GM19193 (cell line): ENCODE data around the gene MCUR1.

Experiments
- POLR2A ChIP-seq: IDR thresholded peaks from 4 replicates; pipeline ENCODE4 v1.6.1; 2011; ENCODE audit not compliant: insufficient read depth, insufficient read length; ENCODE audit errors: extremely low read depth

Gene MCUR1

GRCh38 chr6:13814176-13814937, at the start of gene MCUR1:
Gene MCUR1, minus strand, starts transcription at chr6:13814557. Its CDS starts 128 bp downstream, at chr6:13814429.
- peak; percentile 92 for TF ChIP-seq POLR2A

DNA sequence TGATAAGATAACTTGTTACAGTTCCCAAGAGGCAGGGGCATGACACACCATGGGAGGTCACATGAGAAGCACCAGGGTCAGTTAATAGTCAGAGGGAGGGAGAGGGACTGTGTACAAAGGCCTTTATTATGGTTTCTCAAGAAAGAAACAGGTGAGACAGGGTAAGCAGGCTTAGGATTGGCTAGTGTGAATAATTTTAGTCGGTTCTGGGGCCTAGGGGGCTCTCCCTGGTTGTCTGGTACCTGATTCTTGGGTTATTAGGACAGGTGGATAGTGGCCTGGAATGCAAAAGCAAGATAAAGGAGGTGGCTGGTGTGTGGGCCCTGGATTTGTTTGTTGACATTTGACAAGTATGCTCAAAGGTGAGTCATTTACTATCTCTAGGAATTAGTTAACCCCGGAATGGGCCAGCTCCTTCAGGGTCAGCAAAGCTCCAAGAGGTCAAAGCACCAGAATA, 49.4 kb upstream of the MCUR1 start:
- no peak for TF ChIP-seq POLR2A

- no peak for TF ChIP-seq POLR2A
Observed at GRCh38 chr6:13859871-13860555, 45.7 kb upstream of the MCUR1 start.

DNA sequence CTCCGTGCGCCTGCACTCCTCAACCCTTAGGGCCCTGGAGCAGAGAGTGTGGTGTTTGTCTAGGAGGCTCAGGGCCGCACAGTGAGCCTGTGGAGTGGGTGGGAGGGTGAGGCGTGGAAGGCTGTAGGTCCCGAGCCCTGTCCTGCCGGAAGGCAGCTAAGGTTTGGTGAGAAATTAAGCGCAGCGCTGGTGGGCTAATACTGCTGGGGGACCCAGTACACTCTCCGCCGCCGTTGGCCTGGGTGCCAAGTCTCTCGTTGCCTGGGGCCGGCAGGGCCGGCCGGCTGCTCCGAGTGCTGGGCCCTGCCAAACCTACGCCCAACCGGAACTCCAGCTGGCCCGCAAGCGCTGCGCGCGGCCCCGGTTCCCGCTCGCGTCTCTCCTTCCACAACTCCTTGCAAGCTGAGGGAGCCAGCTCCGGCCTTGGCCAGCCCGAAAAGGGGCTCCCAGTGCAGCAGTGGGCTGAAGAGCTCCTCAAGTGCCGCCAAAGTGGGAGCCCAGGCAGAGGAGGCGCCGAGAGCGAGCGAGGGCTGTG, 40.4 kb upstream of the MCUR1 start:
- no peak for TF ChIP-seq POLR2A

DNA sequence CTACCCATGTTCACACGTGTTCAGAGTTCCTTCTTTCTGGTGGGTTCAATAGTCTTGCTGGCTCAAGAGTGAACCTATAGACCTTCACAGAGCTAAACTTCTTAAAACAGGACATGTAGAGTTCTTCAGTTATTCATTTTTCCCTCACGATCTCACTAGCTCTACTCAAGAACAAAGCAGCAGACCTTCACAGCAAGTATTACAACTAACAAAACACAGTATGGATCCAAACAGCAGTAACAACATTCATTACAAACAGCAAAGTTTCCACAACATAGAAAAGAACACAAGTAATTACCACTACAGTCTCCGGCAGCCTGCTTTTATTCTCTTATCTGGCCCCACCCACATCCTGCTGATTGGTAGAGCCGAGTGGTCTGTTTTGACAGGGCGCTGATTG, 39.5 kb upstream of the MCUR1 start:
- no peak for TF ChIP-seq POLR2A

- TF ChIP-seq POLR2A = no peak
Observed at GRCh38 chr6:13851803-13852202, 37.4 kb upstream of the MCUR1 start.

DNA sequence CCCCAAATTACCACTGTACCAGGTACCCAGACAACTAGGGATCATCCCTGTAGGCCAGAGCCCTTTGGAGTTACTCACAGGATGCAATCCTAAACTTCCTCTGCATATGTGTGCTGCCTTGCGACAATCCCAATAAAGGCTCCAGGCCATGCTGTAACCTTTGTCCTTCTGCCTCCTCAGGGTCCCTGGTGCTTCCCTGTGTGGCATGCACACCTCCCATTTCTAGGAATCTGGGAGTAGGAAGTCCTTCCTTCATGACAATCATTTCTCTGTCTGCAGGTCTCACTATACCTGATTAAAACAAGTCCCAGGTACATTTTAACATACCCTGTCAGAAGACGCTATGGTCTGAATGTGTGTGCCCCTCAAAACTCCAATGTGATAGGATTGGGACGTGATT, 37.0 kb upstream of the MCUR1 start:
- TF ChIP-seq POLR2A = no peak

- TF ChIP-seq POLR2A = no peak
Observed at GRCh38 chr6:13848522-13849150, 34.3 kb upstream of the MCUR1 start.

DNA sequence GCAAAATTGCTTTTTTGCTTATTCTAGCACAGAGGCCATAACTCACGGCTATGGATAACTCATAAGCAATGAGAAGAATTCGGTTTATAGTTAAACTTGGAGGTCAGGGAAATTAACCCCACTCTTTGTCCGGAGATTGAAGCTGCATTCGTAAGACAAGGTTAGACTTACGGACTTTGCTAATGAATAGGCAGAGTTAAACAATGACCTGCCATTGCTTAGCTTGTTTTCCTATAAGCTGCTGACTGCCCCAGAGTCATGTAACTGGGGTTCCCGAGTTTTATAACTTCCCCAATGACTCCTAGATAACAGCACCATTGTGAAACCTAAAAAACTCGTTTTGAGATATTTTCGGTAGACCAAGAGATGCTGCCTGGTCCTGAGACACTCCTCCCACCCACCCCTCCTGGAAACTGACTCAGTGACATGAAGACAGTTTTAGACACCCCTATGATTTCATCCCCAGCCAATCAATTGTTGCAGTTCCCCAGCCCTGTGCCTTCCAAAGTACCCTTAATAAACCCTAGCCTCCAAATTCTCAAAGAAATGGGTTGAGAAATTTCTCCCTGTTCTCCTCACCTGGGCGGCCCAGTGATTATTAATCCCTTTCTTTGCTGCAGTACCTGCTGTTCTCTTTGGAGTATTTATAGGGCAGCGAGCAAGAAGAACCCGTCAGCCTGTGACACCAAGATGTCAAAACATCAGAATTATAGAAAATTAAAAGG, 33.1 kb upstream of the MCUR1 start:
- TF ChIP-seq POLR2A = no peak

- no peak for TF ChIP-seq POLR2A
Observed at GRCh38 chr6:13846841-13847240, 32.5 kb upstream of the MCUR1 start.

DNA sequence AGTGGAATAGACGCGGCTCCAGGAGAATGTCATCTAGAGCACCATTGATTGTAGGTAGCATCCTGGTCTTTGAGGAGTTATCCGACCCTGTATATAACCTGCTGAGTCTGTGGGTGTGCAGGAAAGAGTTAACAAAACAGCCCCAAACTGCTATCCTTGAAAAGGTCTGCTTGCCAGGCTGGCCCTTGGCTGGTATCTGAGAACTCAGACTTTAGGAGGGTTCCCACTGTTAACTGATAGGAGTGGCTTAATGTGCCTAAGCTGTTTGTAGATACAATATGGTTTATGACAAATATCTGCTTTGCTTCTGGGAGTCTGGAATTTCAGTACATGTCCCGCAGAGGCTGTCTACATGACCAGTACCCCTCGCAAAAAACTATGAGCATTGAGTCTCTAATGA, 27.6 kb upstream of the MCUR1 start:
- TF ChIP-seq POLR2A = no peak

GRCh38 chr6:13838616-13839015, 24.3 kb upstream of the MCUR1 start:
- TF ChIP-seq POLR2A = no peak

DNA sequence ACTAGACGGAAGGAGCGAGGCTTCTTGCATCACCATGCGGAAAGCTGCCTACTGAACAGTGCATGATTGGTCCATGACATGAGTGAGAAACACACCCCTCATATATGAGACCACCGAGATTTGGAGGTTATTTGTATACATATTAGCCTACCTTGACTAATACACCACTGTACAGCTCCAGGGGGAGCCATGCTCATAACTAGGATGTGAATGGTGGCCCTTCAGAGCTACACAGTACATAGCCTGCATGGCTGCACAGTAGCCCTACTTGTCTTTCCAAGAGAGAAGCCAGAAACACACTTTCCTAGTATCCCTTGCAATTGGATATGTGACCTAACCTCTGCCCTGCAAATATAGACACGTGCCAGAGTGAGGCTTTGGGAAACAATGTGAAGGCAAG, 21.8 kb upstream of the MCUR1 start:
- TF ChIP-seq POLR2A = no peak

- no peak for TF ChIP-seq POLR2A
Observed at GRCh38 chr6:13834790-13835189, 20.4 kb upstream of the MCUR1 start.

DNA sequence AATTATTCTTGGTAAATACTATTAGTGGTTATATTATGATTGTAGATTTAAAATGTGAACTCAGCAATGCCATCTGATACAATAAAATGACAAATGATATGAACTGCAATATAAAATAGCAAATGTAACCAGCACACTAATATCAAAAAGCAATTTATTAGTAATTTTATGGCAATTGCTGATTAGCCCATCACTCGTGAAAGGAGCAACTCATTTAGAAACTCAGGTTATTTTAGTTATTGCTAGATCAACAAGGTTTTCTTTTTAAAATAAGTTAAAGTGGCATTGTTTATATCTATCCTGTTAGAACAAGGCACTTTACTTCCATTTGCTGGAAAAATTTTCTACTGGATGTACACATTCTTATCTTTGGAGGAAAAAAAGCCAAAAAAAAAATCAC, 18.4 kb upstream of the MCUR1 start:
- no peak for TF ChIP-seq POLR2A
